Measurements from ENCODE around the gene MGAT5B.

Gene MGAT5B

GRCh38 chr17:76879254-76879653 is 11.1 kb downstream of the MGAT5B start:
- TF ChIP-seq, protein P1, sequence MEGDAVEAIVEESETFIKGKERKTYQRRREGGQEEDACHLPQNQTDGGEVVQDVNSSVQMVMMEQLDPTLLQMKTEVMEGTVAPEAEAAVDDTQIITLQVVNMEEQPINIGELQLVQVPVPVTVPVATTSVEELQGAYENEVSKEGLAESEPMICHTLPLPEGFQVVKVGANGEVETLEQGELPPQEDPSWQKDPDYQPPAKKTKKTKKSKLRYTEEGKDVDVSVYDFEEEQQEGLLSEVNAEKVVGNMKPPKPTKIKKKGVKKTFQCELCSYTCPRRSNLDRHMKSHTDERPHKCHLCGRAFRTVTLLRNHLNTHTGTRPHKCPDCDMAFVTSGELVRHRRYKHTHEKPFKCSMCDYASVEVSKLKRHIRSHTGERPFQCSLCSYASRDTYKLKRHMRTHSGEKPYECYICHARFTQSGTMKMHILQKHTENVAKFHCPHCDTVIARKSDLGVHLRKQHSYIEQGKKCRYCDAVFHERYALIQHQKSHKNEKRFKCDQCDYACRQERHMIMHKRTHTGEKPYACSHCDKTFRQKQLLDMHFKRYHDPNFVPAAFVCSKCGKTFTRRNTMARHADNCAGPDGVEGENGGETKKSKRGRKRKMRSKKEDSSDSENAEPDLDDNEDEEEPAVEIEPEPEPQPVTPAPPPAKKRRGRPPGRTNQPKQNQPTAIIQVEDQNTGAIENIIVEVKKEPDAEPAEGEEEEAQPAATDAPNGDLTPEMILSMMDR (IDR thresholded peaks at IDR 0.05; ENCODE audit: low read length, missing control alignments), result no peak
- DNase-seq (ENCODE audit: low read depth), result no peak
- H3K4me3 ChIP-seq (replicated peaks; ENCODE audit: low read depth, low read length), result no peak overlapping the region

DNA sequence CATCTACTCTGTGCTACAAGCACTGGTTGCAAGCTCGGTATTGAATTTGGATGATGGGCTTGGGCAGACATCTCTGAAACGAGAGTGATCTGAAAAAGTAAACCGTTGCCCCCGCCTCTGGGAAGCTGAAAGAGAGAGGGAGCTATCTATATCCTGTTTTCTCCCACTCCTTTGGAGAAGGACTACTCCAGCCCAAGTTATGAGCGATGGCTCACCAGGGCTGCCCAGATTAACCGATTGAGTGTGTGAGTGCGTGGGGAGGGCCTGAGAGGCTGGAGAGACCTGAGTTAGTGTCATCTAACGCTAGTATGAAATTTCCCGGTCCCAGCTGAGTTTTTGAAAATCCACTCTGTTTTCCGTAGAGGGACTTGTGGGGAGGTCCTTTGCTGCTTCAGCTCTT is 11.5 kb downstream of the MGAT5B start:
- TF ChIP-seq, protein P1 (IDR thresholded peaks at IDR 0.05; ENCODE audit: low read length, missing control alignments), result no peak
- H3K4me3 ChIP-seq (replicated peaks; ENCODE audit: low read depth, low read length), result no peak overlapping the region
- DNase-seq (ENCODE audit: low read depth), result no peak

DNA sequence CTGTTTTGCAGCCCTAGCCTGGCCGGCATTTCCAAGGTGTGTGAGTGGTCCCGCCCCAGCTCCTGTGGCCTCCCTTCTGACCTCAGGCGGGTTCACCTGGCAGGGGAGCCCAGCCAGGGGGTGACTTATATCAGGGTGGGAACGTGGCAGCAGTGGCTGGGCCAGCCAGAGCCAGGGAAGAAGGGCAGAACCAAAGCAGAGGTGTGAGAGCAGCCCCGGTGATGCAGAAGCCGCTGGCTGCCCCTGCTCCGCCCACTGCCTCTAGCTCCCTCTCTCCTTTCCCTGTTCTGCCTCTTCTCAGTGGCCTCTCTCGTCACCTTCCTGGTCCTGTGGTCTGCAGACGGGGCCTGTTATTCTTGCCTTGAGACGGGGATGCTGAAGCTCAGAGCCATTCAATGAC is 12.1 kb downstream of the MGAT5B start:
- no peak for DNase-seq (ENCODE audit: low read depth)
- H3K4me3 ChIP-seq (replicated peaks; ENCODE audit: low read depth, low read length), result no peak overlapping the region
- TF ChIP-seq, protein P1 (IDR thresholded peaks at IDR 0.05; ENCODE audit: low read length, missing control alignments), result no peak

DNA sequence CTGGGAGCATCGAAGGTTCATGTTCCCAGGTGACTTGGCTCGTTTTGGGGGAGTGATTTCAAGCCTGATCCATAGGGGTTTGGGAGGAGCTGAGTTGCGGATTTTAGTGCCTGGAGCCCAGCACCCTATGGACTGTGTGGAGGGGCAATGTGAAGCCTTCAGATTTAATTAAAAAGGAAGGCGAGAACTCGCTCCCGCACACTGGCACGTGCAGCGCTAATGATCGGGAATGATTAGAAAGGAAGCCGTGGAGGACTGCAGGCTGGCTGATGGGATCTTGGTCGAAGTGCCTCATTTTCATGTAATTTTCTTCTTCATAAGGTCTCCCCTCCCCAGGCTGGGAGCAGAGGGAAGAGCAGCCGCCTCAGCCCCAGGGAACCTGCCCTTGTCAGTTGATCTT is 12.8 kb downstream of the MGAT5B start:
- no peak for DNase-seq (ENCODE audit: low read depth)
- TF ChIP-seq, protein P1 (IDR thresholded peaks at IDR 0.05; ENCODE audit: low read length, missing control alignments), result no peak
- no peak overlapping the region for H3K4me3 ChIP-seq (replicated peaks; ENCODE audit: low read depth, low read length)

DNA sequence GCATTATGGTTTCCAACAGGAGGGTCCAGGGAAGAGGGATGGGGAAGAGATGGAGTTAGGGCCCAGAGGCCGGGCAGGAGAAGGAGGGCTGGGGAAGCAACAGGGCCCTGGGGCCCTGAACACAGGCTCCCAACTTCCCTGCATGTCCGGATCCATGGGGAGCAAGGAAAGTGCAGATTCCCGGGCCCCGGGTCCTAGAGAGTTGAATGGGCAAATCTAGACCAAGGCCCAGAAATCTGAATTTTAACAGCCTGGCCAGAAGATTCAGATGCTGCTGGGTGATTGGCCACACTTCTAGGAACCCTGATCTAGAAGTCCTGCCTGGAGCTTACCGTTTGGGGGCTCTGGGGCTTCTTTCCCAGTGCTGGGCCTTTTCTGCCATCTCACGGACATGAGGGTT is 13.2 kb downstream of the MGAT5B start:
- H3K4me3 ChIP-seq (replicated peaks; ENCODE audit: low read depth, low read length), result no peak overlapping the region
- TF ChIP-seq, protein P1 (IDR thresholded peaks at IDR 0.05; ENCODE audit: low read length, missing control alignments), result no peak
- DNase-seq (ENCODE audit: low read depth), result no peak

DNA sequence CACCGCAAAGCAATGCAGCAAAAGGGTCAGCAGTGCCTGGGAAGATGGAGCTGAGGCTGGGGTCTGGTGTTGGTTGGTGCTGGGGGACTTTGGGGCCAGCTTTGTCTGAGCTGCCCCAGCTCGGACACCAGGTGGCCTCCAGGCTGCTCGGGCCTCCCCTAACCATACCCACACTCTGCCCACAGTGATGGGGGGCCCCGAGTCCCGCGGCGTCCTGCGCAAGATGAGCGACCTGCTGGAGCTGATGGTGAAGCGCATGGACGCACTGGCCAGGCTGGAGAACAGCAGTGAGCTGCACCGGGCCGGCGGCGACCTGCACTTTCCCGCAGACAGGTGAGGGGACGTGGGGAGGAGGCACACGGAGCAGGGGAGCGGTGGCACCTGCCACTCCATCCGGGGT is 13.8 kb downstream of the MGAT5B start:
- no peak overlapping the region for H3K4me3 ChIP-seq (replicated peaks; ENCODE audit: low read depth, low read length)
- no peak for DNase-seq (ENCODE audit: low read depth)
- TF ChIP-seq, protein P1 (IDR thresholded peaks at IDR 0.05; ENCODE audit: low read length, missing control alignments), result no peak

DNA sequence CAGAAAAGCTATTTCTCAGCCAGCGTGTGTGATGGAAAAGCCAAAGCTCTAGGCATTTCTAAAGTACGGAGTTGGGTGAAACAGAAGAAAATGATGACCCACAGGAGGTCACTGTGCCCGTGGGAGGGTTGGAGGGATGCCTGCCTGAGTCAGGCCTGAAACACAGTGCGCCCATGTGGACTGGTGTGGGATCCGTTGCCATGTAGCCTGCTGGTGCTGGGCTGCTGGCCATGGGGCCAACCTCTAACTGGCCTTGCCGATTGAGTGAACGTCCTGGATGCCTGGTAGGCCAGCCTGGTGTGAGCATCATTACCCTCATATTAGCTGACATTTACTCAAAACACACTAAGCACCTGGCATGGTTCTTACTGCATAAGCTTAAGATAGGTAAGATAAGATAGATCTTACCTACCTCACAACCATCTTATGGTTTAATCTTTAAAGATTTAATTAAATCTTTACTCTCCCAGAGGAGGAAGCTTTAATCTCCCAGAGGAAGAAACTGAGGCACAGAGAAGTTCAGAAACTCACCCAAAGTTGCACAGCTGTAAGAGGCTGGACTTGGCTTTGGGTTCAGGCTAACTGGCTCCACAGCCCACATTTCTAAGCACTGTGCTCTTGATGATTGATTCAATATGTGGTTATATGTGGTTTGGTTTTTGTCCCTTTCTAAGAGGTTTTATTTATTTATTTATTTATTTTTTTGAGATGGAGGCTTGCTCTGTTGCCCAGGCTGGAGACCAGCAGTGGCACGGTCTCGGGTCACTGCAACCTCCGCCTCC is 15.7 kb downstream of the MGAT5B start:
- no peak for DNase-seq (ENCODE audit: low read depth)
- TF ChIP-seq, protein P1 (IDR thresholded peaks at IDR 0.05; ENCODE audit: low read length, missing control alignments), result no peak
- H3K4me3 ChIP-seq (replicated peaks; ENCODE audit: low read depth, low read length), result no peak overlapping the region
